Gastrocnemius medialis (tissue), 4 donors: ENCODE measurements around the gene PACS2.

Experiments used
- POLR2A ChIP-seq, 2 donors: fragments of 450-650 bp; IDR thresholded peaks; one replicate each; pipeline ENCODE4 v1.6.1; 2017; ENCODE audit warnings: antibody characterized with exemption in 2 of 2, mild to moderate bottlenecking in 2 of 2, moderate library complexity in 2 of 2
- TF ChIP-seq, protein P1 (sequence below), 5 experiments: fragments of 450-650 bp in 3 of 5; fragments of 200-600 bp in 2 of 5; sonication (generic) in 2 of 5; IDR thresholded peaks in 4 of 5; conservative IDR thresholded peaks in 1 of 5; 1 replicate in 4 of 5; 2 replicates in 1 of 5; pipeline ENCODE4 v1.5.1; 2016 to 2019; ENCODE audit warnings: antibody characterized with exemption in 5 of 5, mild to moderate bottlenecking in 3 of 5, moderate library complexity in 3 of 5

DNA sequence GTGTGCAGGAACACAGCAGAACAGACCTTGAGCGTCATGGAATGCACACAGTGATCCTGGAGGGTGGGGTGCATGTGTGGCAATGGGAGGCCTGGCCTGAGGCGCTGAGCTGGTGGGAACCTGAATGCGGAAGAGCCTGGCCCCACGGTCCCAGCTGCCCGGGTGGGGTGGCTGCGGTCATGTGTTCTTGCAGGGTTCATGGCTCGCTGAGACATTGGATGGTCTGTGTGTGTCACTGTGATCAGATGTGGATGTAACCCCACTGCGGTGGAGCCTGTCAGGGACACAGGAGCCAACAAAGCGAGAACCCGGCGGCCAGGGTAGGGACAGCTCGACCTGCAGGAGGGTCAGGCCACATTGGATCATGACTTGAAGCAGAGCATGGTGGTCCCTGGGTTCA, 128.3 kb downstream of the PACS2 start:
- TF ChIP-seq POLR2A (IDR thresholded peaks at IDR 0.05) = no peak
- TF ChIP-seq, protein P1, sequence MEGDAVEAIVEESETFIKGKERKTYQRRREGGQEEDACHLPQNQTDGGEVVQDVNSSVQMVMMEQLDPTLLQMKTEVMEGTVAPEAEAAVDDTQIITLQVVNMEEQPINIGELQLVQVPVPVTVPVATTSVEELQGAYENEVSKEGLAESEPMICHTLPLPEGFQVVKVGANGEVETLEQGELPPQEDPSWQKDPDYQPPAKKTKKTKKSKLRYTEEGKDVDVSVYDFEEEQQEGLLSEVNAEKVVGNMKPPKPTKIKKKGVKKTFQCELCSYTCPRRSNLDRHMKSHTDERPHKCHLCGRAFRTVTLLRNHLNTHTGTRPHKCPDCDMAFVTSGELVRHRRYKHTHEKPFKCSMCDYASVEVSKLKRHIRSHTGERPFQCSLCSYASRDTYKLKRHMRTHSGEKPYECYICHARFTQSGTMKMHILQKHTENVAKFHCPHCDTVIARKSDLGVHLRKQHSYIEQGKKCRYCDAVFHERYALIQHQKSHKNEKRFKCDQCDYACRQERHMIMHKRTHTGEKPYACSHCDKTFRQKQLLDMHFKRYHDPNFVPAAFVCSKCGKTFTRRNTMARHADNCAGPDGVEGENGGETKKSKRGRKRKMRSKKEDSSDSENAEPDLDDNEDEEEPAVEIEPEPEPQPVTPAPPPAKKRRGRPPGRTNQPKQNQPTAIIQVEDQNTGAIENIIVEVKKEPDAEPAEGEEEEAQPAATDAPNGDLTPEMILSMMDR (IDR thresholded peaks at IDR 0.05 in 4 of 5, conservative IDR thresholded peaks at IDR 0.05 in 1 of 5) = no peak
